GM21529 (cell line): Measurements from ENCODE around the gene CAMK2G.

Experiments
- ATAC-seq: cut with Tn5 transposase; IDR thresholded peaks from one replicate; pipeline ENCODE4 v1.9.1; 2021; ENCODE audit not compliant: unreplicated experiment

CAMK2G gene

DNA sequence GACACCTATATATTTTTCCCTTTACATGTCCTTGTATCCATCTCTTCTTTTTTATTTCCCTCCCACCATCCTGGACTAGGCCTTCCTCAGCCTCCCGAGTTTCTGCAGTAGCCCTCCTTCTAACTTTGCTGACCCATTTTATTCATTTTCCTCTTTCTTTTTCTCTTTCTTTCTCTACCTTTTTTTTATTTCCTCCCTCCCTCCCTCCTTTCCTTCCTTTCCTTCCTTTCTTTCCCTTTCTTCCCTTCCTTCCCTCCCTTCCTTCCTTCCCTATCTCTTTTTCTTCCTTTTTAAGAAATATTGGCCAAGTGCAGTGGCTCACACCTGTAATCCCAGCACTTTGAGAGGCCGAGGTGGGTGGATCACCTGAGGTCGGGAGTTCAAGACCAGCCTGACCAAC is 9.7 kb upstream of the CAMK2G start:
- ATAC-seq, result no peak

DNA sequence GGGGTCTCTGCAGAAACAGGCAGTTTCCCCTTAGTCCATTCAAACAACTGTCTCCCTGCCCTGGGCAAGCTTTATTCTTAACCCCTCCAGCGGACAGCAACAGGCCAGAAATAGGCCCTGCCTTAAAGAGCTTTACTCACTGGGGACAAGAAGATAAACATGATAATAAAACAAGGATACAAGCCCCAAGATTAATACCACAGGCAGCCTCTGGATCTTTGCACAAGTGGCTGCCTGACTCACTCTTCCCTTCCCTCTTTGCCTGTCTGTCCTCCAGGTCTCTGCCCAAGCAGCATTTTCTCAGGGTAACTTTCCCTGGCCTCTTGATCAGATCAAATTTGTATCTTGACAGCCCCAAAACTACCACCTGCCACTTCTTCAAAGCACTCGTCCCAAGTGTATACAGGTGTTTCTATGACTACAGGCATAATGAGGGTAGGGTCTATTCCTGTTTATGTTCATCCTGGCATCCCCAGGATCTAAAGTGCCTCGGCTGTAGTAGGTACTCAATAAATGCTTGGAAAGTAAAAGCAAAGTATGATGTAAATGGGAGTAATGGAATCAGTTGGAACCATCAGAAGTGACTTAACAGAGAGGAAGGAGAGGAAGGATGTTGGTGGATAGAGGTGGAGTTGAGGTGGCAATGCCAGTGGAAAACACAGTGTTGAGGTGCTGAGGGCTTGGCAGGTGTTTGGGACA is 7.0 kb upstream of the CAMK2G start:
- no peak for ATAC-seq

- peak; percentile 84 for ATAC-seq
These were observed 5.2 kb upstream of the CAMK2G start for GRCh38 chr10:73879296-73880173.

- no peak for ATAC-seq
These were observed 4.0 kb upstream of the CAMK2G start for GRCh38 chr10:73878365-73878764.

GRCh38 chr10:73877533-73878160 is 3.3 kb upstream of the CAMK2G start:
- ATAC-seq, result no peak

DNA sequence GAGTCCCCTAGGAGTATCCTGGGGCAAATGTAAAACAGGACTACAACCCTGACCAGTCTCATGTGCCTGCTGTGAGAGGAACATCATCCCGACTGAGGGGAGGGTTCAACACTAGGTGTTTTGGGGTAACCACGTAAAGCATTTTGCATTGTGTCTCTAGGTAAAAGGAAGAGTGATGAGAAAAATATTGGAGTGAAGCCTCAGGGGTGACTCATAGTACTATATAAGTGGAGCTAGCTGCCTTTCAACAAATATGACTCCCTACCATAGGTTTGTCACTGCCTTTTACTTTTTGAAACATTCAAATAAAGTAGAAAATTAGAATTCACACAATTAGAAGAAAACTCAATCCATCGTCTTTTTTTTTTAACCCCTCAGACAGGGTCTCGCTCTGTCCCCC is 2.6 kb upstream of the CAMK2G start:
- no peak for ATAC-seq

GRCh38 chr10:73876566-73876965 is 2.2 kb upstream of the CAMK2G start:
- no peak for ATAC-seq

DNA sequence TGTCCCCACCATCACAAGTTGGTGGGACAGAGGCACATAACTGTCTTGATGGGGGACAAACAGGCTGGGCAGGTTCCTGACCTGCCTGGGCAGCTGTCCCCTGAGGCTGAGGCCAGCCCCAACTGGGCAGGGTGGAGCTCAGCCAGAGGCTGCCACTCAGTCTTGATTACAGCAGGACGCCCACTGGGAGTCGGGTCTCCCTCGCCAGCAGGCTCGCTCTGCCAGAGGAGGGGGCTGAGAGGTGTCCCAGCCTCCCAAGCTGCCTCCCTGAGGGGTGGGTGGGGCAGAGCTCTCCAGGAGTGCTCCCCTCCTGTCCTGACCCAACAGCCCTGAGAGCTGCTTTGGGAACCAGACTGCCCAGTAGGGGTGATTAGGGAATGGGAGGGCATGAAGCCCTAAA is 1.8 kb upstream of the CAMK2G start:
- ATAC-seq, result no peak

- peak; percentile 9 for ATAC-seq
These were observed 752 bp upstream of the CAMK2G start for GRCh38 chr10:73875139-73875475.

DNA sequence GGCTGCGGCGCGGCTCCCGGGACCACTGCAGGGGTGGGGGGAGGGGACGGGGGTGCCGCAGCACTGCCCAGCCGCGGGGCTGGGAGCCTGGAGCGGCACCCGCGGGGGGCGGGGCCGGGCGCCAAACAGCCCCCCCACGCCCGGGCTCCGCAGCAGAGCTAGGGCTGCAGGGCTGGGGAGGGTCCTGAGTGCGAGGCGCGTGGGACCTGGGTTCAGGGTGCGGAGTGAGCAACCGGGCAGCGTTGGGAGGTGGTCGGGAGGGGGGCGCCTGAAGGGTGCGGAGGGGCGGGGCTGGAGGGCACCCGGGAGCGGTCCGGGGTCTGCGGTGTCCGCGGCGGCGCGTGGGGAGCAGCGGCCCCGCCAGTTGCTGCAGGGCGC is 528 bp downstream of the CAMK2G start:
- ATAC-seq, result peak; percentile 1

- no peak for ATAC-seq
These were observed 1.1 kb downstream of the CAMK2G start for GRCh38 chr10:73873142-73873837.

GRCh38 chr10:73872190-73872710 is 2.1 kb downstream of the CAMK2G start:
- ATAC-seq, result no peak

GRCh38 chr10:73871295-73872189 is 2.8 kb downstream of the CAMK2G start:
- ATAC-seq, result no peak

GRCh38 chr10:73868655-73869195 is 5.6 kb downstream of the CAMK2G start:
- no peak for ATAC-seq

GRCh38 chr10:73867871-73868631 is 6.3 kb downstream of the CAMK2G start:
- no peak for ATAC-seq

- no peak for ATAC-seq
These were observed 7.1 kb downstream of the CAMK2G start for GRCh38 chr10:73867126-73867807.

DNA sequence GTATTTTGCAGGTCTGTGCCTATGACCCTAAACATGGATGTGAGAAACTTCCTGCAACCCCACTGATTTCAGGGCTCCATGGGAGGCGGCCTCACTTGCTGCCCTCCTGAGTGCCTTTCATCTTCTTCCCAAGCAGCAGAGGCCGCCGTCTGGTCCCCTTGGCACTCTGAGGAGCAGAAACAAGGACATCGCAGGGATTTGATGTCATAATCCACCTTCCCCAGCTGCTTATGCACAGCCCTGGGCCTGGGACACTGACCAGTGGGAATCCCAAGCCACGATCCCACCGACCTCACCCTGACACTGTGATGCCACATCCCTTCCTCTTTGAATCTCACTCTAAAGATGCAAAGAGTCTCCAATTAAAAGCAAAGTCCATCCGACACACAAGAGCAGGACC is 7.7 kb downstream of the CAMK2G start:
- no peak for ATAC-seq
